SK-N-SH treated with all-trans-retinoic acid at 6 μM for 48 hours (cell line): ENCODE results near the gene MEIS1.

Experiments
- ARNTL ChIP-seq: fragments of 450-650 bp; formaldehyde crosslinking; IDR thresholded peaks from 2 replicates; pipeline ENCODE4 v1.5.0; 2020; ENCODE audit warnings: low read depth, mild to moderate bottlenecking, moderate library complexity, borderline replicate concordance
- BACH2 ChIP-seq: fragments of 250-450 bp; sonication (Bioruptor Pico); IDR thresholded peaks from 2 replicates; pipeline ENCODE4 v1.9.0; 2021; ENCODE audit warnings: mild to moderate bottlenecking, borderline replicate concordance
- ESRRG ChIP-seq: fragments of 250-450 bp; sonication (Bioruptor Pico); IDR thresholded peaks from 2 replicates; pipeline ENCODE4 v1.6.1; 2021; ENCODE audit warnings: mild to moderate bottlenecking
- GLIS3 ChIP-seq: fragments of 250-450 bp; sonication (Bioruptor Pico); IDR thresholded peaks from 2 replicates; pipeline ENCODE4 v1.5.0; 2020; ENCODE audit warnings: mild to moderate bottlenecking, moderate library complexity
- PPARA ChIP-seq: fragments of 250-450 bp; sonication (Bioruptor Pico); IDR thresholded peaks from 2 replicates; pipeline ENCODE4 v1.5.0; 2020; ENCODE audit warnings: mild to moderate bottlenecking, borderline replicate concordance
- ZFP3 ChIP-seq: fragments of 250-450 bp; sonication (Bioruptor Pico); IDR thresholded peaks from 2 replicates; pipeline ENCODE4 v1.5.0; 2020; ENCODE audit warnings: mild to moderate bottlenecking, moderate library complexity
- ZNF8 ChIP-seq: fragments of 450-650 bp; formaldehyde crosslinking; IDR thresholded peaks from 2 replicates; pipeline ENCODE4 v1.5.0; 2020; ENCODE audit warnings: mild to moderate bottlenecking, moderate library complexity
- TF ChIP-seq, protein P1 (sequence below): fragments of 250-450 bp; sonication (Bioruptor Pico); IDR thresholded peaks from 2 replicates; pipeline ENCODE4 v1.8.0; 2020; ENCODE audit warnings: mild to moderate bottlenecking, moderate library complexity, borderline replicate concordance

DNA sequence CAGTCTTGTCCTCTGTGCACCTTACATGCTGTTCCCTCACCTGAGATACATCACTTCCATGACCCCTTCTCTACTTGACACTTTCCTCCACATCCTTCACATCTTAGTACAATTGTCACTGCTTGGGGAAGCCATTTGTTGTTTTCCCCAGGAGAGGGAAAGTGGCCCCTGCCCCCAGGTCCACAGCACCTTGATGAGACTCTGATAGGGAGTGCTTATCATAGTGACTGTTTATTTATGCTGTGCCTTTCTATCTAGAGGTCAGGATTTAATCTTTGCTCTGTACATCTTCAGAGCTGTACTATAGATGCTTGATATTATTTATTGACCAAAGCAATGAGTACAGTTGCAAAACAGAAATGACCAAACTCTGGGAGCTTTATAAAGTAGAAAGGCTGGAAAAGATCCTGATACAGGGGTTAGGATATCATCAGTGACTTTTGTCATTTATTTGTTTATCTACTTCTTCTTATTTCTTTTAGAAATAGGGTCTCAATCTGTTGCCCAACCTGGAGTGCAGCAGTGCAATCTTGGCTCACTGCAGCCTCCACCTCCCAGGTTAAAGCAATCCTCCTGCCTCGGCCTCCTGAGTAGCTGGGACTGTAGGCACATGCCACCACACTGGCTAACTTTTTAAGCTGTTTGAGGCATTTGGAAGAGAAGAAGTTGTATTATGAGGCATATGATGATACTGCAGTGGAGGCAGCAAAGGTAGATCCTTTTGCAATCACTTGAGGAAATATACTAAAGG, 94.2 kb downstream of the MEIS1 start:
- TF ChIP-seq ZNF8 (CRISPR knock-in tag) (no peak), ESRRG (CRISPR knock-in tag) (no peak), GLIS3 (CRISPR knock-in tag) (no peak), ZFP3 (CRISPR knock-in tag) (no peak), PPARA (CRISPR knock-in tag) (no peak), BACH2 (CRISPR knock-in tag) (no peak), ARNTL (no peak)
- TF ChIP-seq, protein P1, sequence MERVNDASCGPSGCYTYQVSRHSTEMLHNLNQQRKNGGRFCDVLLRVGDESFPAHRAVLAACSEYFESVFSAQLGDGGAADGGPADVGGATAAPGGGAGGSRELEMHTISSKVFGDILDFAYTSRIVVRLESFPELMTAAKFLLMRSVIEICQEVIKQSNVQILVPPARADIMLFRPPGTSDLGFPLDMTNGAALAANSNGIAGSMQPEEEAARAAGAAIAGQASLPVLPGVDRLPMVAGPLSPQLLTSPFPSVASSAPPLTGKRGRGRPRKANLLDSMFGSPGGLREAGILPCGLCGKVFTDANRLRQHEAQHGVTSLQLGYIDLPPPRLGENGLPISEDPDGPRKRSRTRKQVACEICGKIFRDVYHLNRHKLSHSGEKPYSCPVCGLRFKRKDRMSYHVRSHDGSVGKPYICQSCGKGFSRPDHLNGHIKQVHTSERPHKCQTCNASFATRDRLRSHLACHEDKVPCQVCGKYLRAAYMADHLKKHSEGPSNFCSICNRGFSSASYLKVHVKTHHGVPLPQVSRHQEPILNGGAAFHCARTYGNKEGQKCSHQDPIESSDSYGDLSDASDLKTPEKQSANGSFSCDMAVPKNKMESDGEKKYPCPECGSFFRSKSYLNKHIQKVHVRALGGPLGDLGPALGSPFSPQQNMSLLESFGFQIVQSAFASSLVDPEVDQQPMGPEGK (CRISPR knock-in tag) = no peak
